IMR-90 (cell line): ENCODE measurements around the gene CLIC4. TPM values are rescaled to one million over a fixed set of nuclear protein-coding genes. Genes with fewer than 3 reads are reported as not detected.

Experiments
- ATAC-seq: fragments of 200-7000 bp; cut with Tn5 transposase; 2 replicates; pipeline ENCODE4 v1.9.1; 2020; ENCODE audit warnings: low read depth, mild to moderate bottlenecking, moderate library complexity
- BruUV-seq: library from RNA; stranded (reverse); fragments of 400-500 nt; replicated peaks from 2 replicates; lab custom pipeline; 2021; lab: Mats Ljungman, UMichigan
- CTCF ChIA-PET: fragments of 300-600 bp; formaldehyde crosslinking; extraction: SDS; loops from one replicate; lab custom pipeline; 2021; ENCODE audit warnings: antibody characterized with exemption; lab: Yijun Ruan, JAX
- POLR2A ChIA-PET: fragments of 300-600 bp; sonication (Branson Sonifier 250); formaldehyde crosslinking; loops from one replicate; lab custom pipeline; 2022; ENCODE audit warnings: antibody characterized with exemption; ENCODE audit not compliant: unreplicated experiment; lab: Charles Lee
- DNase-seq: peaks from one replicate; pipeline ENCODE4 v3.0.0; 2013
- H2AFZ ChIP-seq: replicated peaks from 2 replicates; pipeline ENCODE3; 2013; ENCODE audit warnings: low read length, mild to moderate bottlenecking; ENCODE audit not compliant: poor library complexity
- H2AK5ac ChIP-seq: 2 replicates; pipeline ENCODE4 v1.6.1; 2013; ENCODE audit warnings: low read depth, low read length, inconsistent platforms
- H2AK9ac ChIP-seq: replicated peaks from 2 replicates; pipeline ENCODE3; 2013; ENCODE audit warnings: mild to moderate bottlenecking, low read depth, low read length, moderate library complexity; ENCODE audit not compliant: poor library complexity
- H2BK120ac ChIP-seq: 2 replicates; pipeline ENCODE4 v1.6.1; 2013; ENCODE audit warnings: low read depth, low read length, inconsistent platforms
- H2BK15ac ChIP-seq: 3 replicates; pipeline ENCODE4 v1.6.1; 2013; ENCODE audit warnings: low read depth, low read length, inconsistent platforms
- H2BK20ac ChIP-seq: 2 replicates; pipeline ENCODE4 v1.6.1; 2013; ENCODE audit warnings: low read depth, mild to moderate bottlenecking, inconsistent platforms, low read length, moderate library complexity
- H2BK5ac ChIP-seq: 2 replicates; pipeline ENCODE4 v1.6.1; 2013; ENCODE audit warnings: mild to moderate bottlenecking, low read depth, low read length, inconsistent platforms; ENCODE audit not compliant: poor library complexity, severe bottlenecking
- H3K14ac ChIP-seq: replicated peaks from 2 replicates; pipeline ENCODE4 v1.6.1; 2013; ENCODE audit warnings: low read depth, low read length, inconsistent platforms
- H3K18ac ChIP-seq: 2 replicates; pipeline ENCODE4 v1.6.1; 2013; ENCODE audit warnings: low read depth, low read length, control low read depth
- H3K23ac ChIP-seq: 2 replicates; pipeline ENCODE4 v1.6.1; 2013; ENCODE audit warnings: low read depth, low read length, inconsistent platforms
- H3K27ac ChIP-seq: 2 replicates; pipeline ENCODE4 v1.5.1; 2013; ENCODE audit warnings: mild to moderate bottlenecking, control low read depth, low read length; ENCODE audit not compliant: insufficient read depth
- H3K27me3 ChIP-seq: 2 replicates; pipeline ENCODE4 v1.6.1; 2013; ENCODE audit warnings: low read length; ENCODE audit not compliant: control insufficient read depth, insufficient read depth
- H3K36me3 ChIP-seq: 2 replicates; pipeline ENCODE4 v1.6.1; 2013; ENCODE audit warnings: low read length, mixed read lengths; ENCODE audit not compliant: control insufficient read depth, insufficient read depth
- H3K4ac ChIP-seq: 2 replicates; pipeline ENCODE4 v1.6.1; 2013; ENCODE audit warnings: low read depth, low read length, inconsistent platforms
- H3K4me1 ChIP-seq: 2 replicates; pipeline ENCODE4 v1.6.1; 2013; ENCODE audit warnings: low read length, mixed read lengths; ENCODE audit not compliant: control insufficient read depth, insufficient read depth
- H3K4me2 ChIP-seq: 2 replicates; pipeline ENCODE4 v1.6.1; 2013; ENCODE audit warnings: low read depth, mild to moderate bottlenecking, control low read depth, low read length, moderate library complexity
- H3K4me3 ChIP-seq: 2 replicates; pipeline ENCODE4 v1.5.1; 2013; ENCODE audit warnings: low read depth, mild to moderate bottlenecking, control low read depth, low read length, moderate library complexity; ENCODE audit not compliant: insufficient read depth
- H3K56ac ChIP-seq: 2 replicates; pipeline ENCODE4 v1.6.1; 2013; ENCODE audit warnings: low read length, inconsistent platforms; ENCODE audit not compliant: insufficient read depth; ENCODE audit errors: extremely low read depth
- H3K79me1 ChIP-seq, 2 experiments: 2 replicates each; pipeline ENCODE4 v1.6.1; 2013; ENCODE audit warnings: low read length in 2 of 2, inconsistent platforms in 1 of 2, low read depth in 1 of 2
- H3K9ac ChIP-seq: 2 replicates; pipeline ENCODE4 v1.6.1; 2013; ENCODE audit warnings: low read depth, low read length, control low read depth
- H3K9me1 ChIP-seq: 2 replicates; pipeline ENCODE4 v1.6.1; 2013; ENCODE audit warnings: low read length, inconsistent platforms; ENCODE audit not compliant: insufficient read depth
- H3K9me3 ChIP-seq: 2 replicates; pipeline ENCODE4 v1.6.1; 2013; ENCODE audit warnings: low read length; ENCODE audit not compliant: control insufficient read depth, insufficient read depth
- H4K20me1 ChIP-seq: 2 replicates; pipeline ENCODE4 v1.6.1; 2013; ENCODE audit warnings: low read length, inconsistent platforms; ENCODE audit not compliant: insufficient read depth
- H4K5ac ChIP-seq: 2 replicates; pipeline ENCODE4 v1.6.1; 2013; ENCODE audit warnings: mild to moderate bottlenecking, low read depth, low read length, control low read depth
- H4K8ac ChIP-seq, 2 experiments: 2 replicates each; pipeline ENCODE4 v1.6.1; 2013; ENCODE audit warnings: low read depth in 2 of 2, low read length in 2 of 2, control low read depth in 1 of 2, inconsistent platforms in 1 of 2
- H4K91ac ChIP-seq: 2 replicates; pipeline ENCODE4 v1.6.1; 2013; ENCODE audit warnings: low read depth, low read length, inconsistent platforms; ENCODE audit not compliant: insufficient read depth
- BHLHE40 ChIP-seq: fragments of 150-350 bp; IDR thresholded peaks from 2 replicates; pipeline ENCODE4 v1.6.1; 2016; ENCODE audit warnings: mild to moderate bottlenecking, low read depth, low read length
- POLR2A ChIP-seq: IDR thresholded peaks from 2 replicates; pipeline ENCODE4 v1.6.1; 2012; ENCODE audit warnings: mild to moderate bottlenecking, low read depth, low read length
- WGBS, 2 experiments: methylation state at CpG; one replicate each; pipeline versions ENCODE4 v1.1.5 to v1.1.7; 2013; ENCODE audit warnings: missing lambda C conversion rate in 2 of 2; ENCODE audit not compliant: insufficient read length in 1 of 2; ENCODE audit errors: extremely low coverage in 2 of 2; 5-methylcytosine and 5-hydroxymethylcytosine counted together
- dilution Hi-C: fragments of 300-500 bp; cut with HindIII; formaldehyde crosslinking; loops from one replicate; pipeline ENCODE4 v1.14.3; 2018; ENCODE audit warnings: low sequenced_read_pairs; ENCODE audit not compliant: unreplicated experiment
- in situ Hi-C: fragments of 300-500 bp; cut with MboI; formaldehyde crosslinking; loops from 3 replicates; pipeline ENCODE4 v1.14.3; 2019; ENCODE audit warnings: low sequenced_read_pairs, inconsistent platforms, mixed read lengths
- intact Hi-C: fragments of 100-400 bp; cut with micrococcal nuclease; formaldehyde crosslinking; loops from 2 replicates; pipeline ENCODE4 v1.10.0; 2022
- polyA plus RNA-seq, 3 experiments: library from polyadenylated mRNA; depleted of rRNA; stranded (reverse); fragments of >200 nt; gene quantifications; 2 replicates each; pipeline ENCODE4 v1.2.3, GENCODE V29; 2012; ENCODE audit warnings: low replicate concordance in 1 of 3
- total RNA-seq: library from RNA; depleted of rRNA; stranded (reverse); fragments of >200 nt; gene quantifications from 2 replicates; pipeline ENCODE4 v1.2.3, GENCODE V29; 2012
- TF ChIP-seq, protein P1 (sequence below): conservative IDR thresholded peaks from 2 replicates; pipeline ENCODE4 v1.5.1; 2012; ENCODE audit warnings: mild to moderate bottlenecking, low read depth, low read length, improper control_type of control experiment

CLIC4 gene
- total and polyA plus RNA-seq, 2 of the 4 experiments (the other 2 are of a cell fraction) = 242 to 392 TPM

DNA sequence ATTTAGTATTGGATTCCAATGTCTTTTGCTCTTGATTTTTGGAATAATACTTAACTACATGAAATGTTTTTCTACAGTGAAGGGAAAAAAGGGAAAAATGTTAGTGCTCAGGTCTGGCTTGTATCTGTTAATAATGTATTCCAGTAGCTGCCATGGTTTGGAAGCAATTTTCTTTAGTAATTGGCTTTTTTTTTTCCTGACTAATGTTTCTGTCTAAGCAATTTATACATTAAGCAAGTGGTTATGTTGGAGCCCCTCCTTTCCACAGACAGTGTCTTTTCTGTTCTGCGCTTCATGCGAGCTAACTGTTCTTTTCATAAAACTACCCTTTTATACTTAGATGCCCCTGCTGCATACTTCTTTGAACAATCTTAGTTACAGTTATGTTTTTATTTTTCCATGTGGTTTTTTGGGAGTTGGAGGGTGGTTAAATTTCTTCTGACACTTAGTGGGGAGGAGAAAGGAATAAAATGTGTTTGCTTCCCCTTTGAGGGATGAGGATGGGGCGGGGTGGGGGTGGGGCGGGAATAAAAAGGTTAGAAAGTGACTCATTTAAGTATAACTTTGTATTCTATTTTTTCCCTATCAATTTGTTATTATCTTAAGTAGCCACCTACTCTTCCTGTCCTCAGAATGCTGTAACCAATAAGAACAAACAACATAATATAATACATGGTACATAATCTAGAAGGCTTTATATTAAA is 83.1 kb downstream of the CLIC4 start:
- BruUV-seq = no TSS peak
- Histone ChIP-seq H2AK5ac (no peak overlapping the region), H2BK5ac (peak overlapping the region; percentile 87), H3K56ac (no peak overlapping the region), H2BK120ac (no peak overlapping the region), H3K9me3 (no peaks in the 10 kb centered on the region), H2BK15ac (no peak overlapping the region), H3K4me2 (peak overlapping the region; percentile 76), H3K27ac (peak overlapping the region; percentile 74; the same call in 1 of the 2 replicates), H2AK9ac (no peak overlapping the region), H4K91ac (peak overlapping the region; percentile 11; the same call in 1 of the 2 replicates), H4K8ac (no peak overlapping the region; a peak in 1 of 4 replicates), H3K36me3 (peaks cover 1% of the 10 kb centered on the region; the same call in 1 of the 2 replicates), H3K23ac (peak overlapping the region; percentile 64; the same call in 1 of the 2 replicates), H3K4me3 (no peak overlapping the region), H3K27me3 (no peaks in the 10 kb centered on the region), H4K5ac (no peak overlapping the region; the same call in 1 of the 2 replicates), H3K79me1 (peaks cover 0 to 39% of the 10 kb centered on the region in 2 experiments; a peak in 2 of 4 replicates), H4K20me1 (peaks cover 83% of the 10 kb centered on the region), H3K18ac (peak overlapping the region; percentile 80; the same call in 1 of the 2 replicates), H3K9ac (no peak overlapping the region), H3K4me1 (peaks cover 18% of the 10 kb centered on the region), H3K14ac (peak overlapping the region; percentile 17; the same call in 1 of the 2 replicates), H3K4ac (no peak overlapping the region), H2BK20ac (no peak overlapping the region), H2AFZ (no peak overlapping the region), H3K9me1 (peaks cover 11% of the 10 kb centered on the region)
- WGBS, 2 experiments = no CpG with 5 or more reads among the region's 4 CpGs
- intact Hi-C loops (loop anchor here (5.0 kb wide), 1 partner anchor 46 kb away; no protein-coding TSS in a partner anchor), dilution Hi-C loops (no loop called here), in situ Hi-C loops (no loop called here)
- no peak for DNase-seq
- ChIA-PET CTCF (interaction anchor here (0.6 to 2.8 kb wide), 5 partner anchors 23 to 274 kb away, joined by 3 to 21 read pairs (median 4); no protein-coding TSS in a partner anchor), POLR2A (no interaction called here)
- TF ChIP-seq, protein P1, sequence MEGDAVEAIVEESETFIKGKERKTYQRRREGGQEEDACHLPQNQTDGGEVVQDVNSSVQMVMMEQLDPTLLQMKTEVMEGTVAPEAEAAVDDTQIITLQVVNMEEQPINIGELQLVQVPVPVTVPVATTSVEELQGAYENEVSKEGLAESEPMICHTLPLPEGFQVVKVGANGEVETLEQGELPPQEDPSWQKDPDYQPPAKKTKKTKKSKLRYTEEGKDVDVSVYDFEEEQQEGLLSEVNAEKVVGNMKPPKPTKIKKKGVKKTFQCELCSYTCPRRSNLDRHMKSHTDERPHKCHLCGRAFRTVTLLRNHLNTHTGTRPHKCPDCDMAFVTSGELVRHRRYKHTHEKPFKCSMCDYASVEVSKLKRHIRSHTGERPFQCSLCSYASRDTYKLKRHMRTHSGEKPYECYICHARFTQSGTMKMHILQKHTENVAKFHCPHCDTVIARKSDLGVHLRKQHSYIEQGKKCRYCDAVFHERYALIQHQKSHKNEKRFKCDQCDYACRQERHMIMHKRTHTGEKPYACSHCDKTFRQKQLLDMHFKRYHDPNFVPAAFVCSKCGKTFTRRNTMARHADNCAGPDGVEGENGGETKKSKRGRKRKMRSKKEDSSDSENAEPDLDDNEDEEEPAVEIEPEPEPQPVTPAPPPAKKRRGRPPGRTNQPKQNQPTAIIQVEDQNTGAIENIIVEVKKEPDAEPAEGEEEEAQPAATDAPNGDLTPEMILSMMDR = no peak
- TF ChIP-seq POLR2A = no peak
- no peak for TF ChIP-seq BHLHE40
- no peak for ATAC-seq
